Urinary bladder (tissue), 4 donors: ENCODE data around the gene FOXP1. TPM values are rescaled to one million over a fixed set of nuclear protein-coding genes. Genes with fewer than 3 reads are reported as not detected.

Experiments
- DNase-seq: peaks from one replicate; pipeline ENCODE4 v3.0.0-alpha.2; 2015; ENCODE audit errors: extremely low spot score
- H3K27ac ChIP-seq: one replicate; pipeline ENCODE4 v1.5.1; 2013; ENCODE audit warnings: low read depth, mild to moderate bottlenecking, moderate library complexity
- H3K36me3 ChIP-seq: one replicate; pipeline ENCODE4 v1.6.1; 2013; ENCODE audit warnings: mild to moderate bottlenecking, moderate library complexity; ENCODE audit not compliant: insufficient read depth
- H3K4me1 ChIP-seq: one replicate; pipeline ENCODE4 v1.6.1; 2013; ENCODE audit warnings: mild to moderate bottlenecking, moderate library complexity; ENCODE audit not compliant: insufficient read depth
- H3K4me3 ChIP-seq: one replicate; pipeline ENCODE4 v1.5.1; 2013; ENCODE audit warnings: low read depth, low read length
- WGBS: extraction: QIAGEN DNeasy Blood & Tissue Kit; methylation state at CpG from one replicate; pipeline ENCODE4 v1.1.7; 2013; 5-methylcytosine and 5-hydroxymethylcytosine counted together
- polyA plus RNA-seq: library from polyadenylated mRNA; stranded (reverse); fragments of 200-250 nt; gene quantifications from one replicate; pipeline ENCODE4 v1.2.3, GENCODE V29; 2013
- total RNA-seq: library from RNA; depleted of rRNA; stranded (reverse); fragments of >200 nt; gene quantifications from one replicate; pipeline ENCODE4 v1.2.3, GENCODE V29; 2014
- donor health status: healthy with polysubstance abuse.
- donor health status: healthy.

The FOXP1 gene
- total and polyA plus RNA-seq, 2 donors: 27.4 to 176 TPM

DNA sequence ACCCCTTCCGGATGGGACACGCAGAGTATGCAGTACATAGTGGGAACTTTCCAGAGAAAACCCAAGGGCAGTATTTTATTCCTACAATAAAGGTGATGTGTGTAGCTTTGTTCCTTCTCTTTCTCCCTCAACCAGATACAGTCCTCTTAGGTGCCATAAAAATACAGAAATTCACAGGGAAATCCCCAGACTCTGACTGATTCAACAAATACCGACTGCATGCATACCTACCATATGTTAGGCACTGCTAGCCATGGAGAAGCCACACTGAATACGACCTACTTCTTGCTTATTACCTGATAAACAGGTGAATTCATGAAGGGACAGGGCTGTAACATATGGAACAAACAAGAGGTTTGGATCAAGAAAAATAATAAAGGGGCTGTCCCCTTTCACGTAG is 228.5 kb downstream of the FOXP1 start:
- no peaks in the 10 kb centered on the region for H3K4me1 ChIP-seq
- no peaks in the 10 kb centered on the region for H3K36me3 ChIP-seq
- WGBS: 94% methylated on average over 5 of the region's 5 CpGs
- no peak for DNase-seq
- no peak overlapping the region for H3K4me3 ChIP-seq
- no peak overlapping the region for H3K27ac ChIP-seq

DNA sequence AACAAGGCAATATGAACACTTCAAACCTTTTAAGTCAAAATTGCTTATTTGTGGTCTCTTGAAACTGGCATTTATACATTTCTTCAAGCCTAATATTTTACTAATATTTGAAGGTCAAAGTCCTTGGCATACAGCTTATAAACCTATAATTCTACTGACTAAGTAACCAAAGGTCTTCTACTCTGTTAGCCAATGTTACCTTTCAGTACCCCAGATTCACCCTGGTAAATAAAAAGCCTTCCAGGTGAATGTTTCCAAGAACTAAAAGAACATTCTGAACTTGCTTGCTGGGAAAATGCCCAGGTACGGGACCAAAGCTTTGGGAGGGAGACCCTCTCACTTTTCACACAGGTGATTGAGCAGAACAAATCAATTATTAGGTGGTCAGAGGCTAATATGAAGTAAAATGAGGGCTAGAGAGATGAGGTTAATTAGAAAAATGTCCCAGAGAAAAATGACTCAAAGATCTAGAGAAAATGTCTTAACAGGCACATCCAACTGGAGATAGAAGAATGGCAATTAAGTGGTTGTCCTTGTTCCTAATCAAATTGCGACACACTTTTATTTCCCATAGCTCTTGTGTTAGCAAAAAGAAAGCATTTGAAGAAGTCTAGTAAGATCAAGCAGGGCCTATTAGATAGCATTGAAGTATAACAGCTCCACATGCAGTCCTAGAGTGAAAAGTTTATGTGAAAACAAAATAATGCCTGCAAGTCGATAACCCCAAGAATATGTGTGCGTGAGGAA is 232.0 kb downstream of the FOXP1 start:
- Histone ChIP-seq H3K4me3 (no peak overlapping the region), H3K4me1 (no peaks in the 10 kb centered on the region), H3K36me3 (no peaks in the 10 kb centered on the region), H3K27ac (no peak overlapping the region)
- WGBS: 97% methylated on average over 4 of the region's 4 CpGs
- no peak for DNase-seq

- DNase-seq: no peak
- Histone ChIP-seq H3K4me3 (no peak overlapping the region), H3K27ac (no peak overlapping the region), H3K36me3 (no peaks in the 10 kb centered on the region), H3K4me1 (no peaks in the 10 kb centered on the region)
- WGBS: 87% methylated on average over 4 of the region's 4 CpGs
Measured at GRCh38 chr3:71350998-71351397, 232.5 kb downstream of the FOXP1 start.

GRCh38 chr3:71348831-71349230 is 234.7 kb downstream of the FOXP1 start:
- WGBS: 97% methylated on average over 2 of the region's 2 CpGs
- Histone ChIP-seq H3K4me1 (no peaks in the 10 kb centered on the region), H3K27ac (no peak overlapping the region), H3K36me3 (no peaks in the 10 kb centered on the region), H3K4me3 (no peak overlapping the region)
- no peak for DNase-seq

- WGBS: 93% methylated on average over 9 of the region's 9 CpGs
- no peak for DNase-seq
- no peak overlapping the region for H3K27ac ChIP-seq
- no peaks in the 10 kb centered on the region for H3K4me1 ChIP-seq
- H3K4me3 ChIP-seq: no peak overlapping the region
- H3K36me3 ChIP-seq: no peaks in the 10 kb centered on the region
Measured at GRCh38 chr3:71348001-71348632, 235.4 kb downstream of the FOXP1 start.

- Histone ChIP-seq H3K4me3 (no peak overlapping the region), H3K4me1 (no peaks in the 10 kb centered on the region), H3K27ac (no peak overlapping the region), H3K36me3 (no peaks in the 10 kb centered on the region)
- 91% methylated on average over 4 of the region's 4 CpGs for WGBS
- no peak for DNase-seq
Measured at GRCh38 chr3:71346061-71346460, 237.5 kb downstream of the FOXP1 start.

DNA sequence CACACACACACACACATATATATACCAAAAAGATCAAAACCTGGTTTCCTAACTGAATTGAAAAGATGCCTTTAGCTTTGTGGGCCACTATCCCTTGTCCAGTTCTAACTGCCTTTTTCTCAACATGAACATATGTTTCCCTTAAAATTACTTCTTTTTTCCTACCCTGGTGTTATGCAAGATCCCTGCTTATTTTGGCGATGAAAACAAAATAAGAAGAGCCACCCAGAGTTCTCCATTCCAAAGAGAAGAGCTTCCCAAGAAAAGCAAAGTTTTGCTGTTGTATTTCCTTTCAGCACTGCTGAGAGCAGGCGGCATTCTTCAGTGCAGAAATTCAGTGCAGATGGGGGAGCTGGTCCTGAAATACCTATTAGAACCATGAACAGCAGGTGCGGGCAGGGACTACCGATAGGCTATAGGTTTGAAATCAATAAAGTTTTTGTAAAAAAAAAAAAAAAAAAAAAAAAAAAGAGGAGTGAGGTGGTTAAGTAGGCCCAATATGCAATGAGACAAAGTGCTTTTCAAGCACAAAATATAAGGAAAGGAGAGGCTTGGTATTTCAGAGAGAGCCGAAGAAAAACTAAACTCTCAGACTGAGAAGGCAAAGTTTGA is 238.0 kb downstream of the FOXP1 start:
- 85% methylated on average over 5 of the region's 5 CpGs for WGBS
- H3K4me3 ChIP-seq: no peak overlapping the region
- DNase-seq: no peak
- H3K4me1 ChIP-seq: no peaks in the 10 kb centered on the region
- H3K27ac ChIP-seq: no peak overlapping the region
- no peaks in the 10 kb centered on the region for H3K36me3 ChIP-seq

- Histone ChIP-seq H3K4me1 (no peaks in the 10 kb centered on the region), H3K36me3 (no peaks in the 10 kb centered on the region), H3K27ac (no peak overlapping the region), H3K4me3 (no peak overlapping the region)
- no peak for DNase-seq
- WGBS: 96% methylated on average over 4 of the region's 4 CpGs
Measured at GRCh38 chr3:71341721-71342120, 241.8 kb downstream of the FOXP1 start.

GRCh38 chr3:71339049-71339448 is 244.5 kb downstream of the FOXP1 start:
- DNase-seq: no peak
- 60% methylated on average over 4 of the region's 4 CpGs for WGBS

GRCh38 chr3:71332813-71333212 is 250.7 kb downstream of the FOXP1 start:
- Histone ChIP-seq H3K27ac (no peak overlapping the region), H3K4me1 (no peaks in the 10 kb centered on the region), H3K4me3 (no peak overlapping the region), H3K36me3 (no peaks in the 10 kb centered on the region)
- 68% methylated on average over 4 of the region's 4 CpGs for WGBS
- DNase-seq: no peak

More at GRCh38 chr3:71339049-71339448, 244.5 kb downstream of the FOXP1 start:
- no peaks in the 10 kb centered on the region for H3K36me3 ChIP-seq
- H3K4me1 ChIP-seq: no peaks in the 10 kb centered on the region
- no peak overlapping the region for H3K27ac ChIP-seq
- H3K4me3 ChIP-seq: no peak overlapping the region

DNA sequence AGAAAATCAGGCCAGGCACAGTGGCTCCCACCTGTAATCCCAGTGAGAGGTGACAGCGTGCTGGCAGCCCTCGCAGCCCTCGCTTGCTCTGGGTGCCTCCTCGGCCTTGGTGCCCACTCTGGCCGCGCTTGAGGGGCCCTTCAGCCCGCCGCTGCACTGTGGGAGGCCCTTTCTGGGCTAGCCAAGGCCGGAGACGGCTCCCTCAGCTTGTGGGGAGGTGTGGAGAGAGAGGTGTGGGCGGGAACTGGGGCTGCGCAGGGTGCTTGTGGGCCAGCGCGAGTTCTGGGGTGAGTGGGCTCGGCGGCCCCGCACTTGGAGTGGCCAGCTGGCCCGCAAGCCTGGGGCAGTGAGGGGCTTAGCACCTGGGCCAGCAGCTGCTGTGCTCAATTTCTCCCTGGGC is 252.6 kb downstream of the FOXP1 start:
- 99% methylated on average over 18 of the region's 18 CpGs for WGBS
- DNase-seq: no peak
- Histone ChIP-seq H3K4me1 (no peaks in the 10 kb centered on the region), H3K36me3 (no peaks in the 10 kb centered on the region), H3K4me3 (no peak overlapping the region), H3K27ac (no peak overlapping the region)

DNA sequence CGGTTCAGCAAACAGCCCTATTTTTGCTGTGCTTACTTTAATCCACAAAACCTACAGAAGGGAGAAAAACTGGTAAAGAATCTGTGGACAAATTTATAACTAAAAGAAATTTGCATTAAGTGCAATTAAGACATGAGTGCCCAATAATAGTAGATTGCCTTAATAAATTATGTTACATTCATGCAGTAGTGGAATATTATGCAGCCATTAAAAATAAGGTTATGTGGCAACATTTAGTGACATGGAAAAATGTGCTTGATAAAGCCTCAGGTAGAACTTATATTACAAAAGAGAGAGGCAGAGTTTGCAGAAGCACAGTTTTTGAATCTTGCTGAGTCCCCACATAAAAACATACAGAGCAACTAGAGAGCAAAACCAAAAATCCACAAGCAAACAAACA is 253.0 kb downstream of the FOXP1 start:
- Histone ChIP-seq H3K27ac (no peak overlapping the region), H3K4me1 (no peaks in the 10 kb centered on the region), H3K36me3 (no peaks in the 10 kb centered on the region), H3K4me3 (no peak overlapping the region)
- 95% methylated on average over 1 of the region's 1 CpG for WGBS
- no peak for DNase-seq

GRCh38 chr3:71329817-71330216 is 253.7 kb downstream of the FOXP1 start:
- no peaks in the 10 kb centered on the region for H3K36me3 ChIP-seq
- H3K4me1 ChIP-seq: no peaks in the 10 kb centered on the region
- no peak for DNase-seq
- 85% methylated on average over 1 of the region's 1 CpG for WGBS
- H3K27ac ChIP-seq: no peak overlapping the region
- H3K4me3 ChIP-seq: no peak overlapping the region

DNA sequence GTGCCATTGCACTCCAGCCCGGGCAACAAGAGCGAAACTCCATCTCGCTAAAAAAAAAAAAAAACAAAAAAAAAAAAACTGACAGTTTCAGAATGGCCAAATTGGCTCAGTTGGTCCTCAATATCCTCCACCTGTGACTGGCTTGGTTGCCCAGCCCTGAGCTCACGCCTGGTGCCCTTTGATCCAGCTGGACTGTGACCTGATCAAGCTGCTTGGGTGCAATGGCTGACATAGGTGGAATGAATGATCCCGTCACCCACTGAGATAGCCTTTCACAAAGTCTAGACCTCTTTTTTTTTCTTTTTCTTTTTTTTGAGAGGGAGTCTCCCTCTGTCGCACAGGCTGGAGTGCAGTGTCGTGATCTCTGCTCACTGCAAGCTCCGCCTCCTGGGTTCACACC is 254.6 kb downstream of the FOXP1 start:
- 98% methylated on average over 8 of the region's 8 CpGs for WGBS
- no peak for DNase-seq
- Histone ChIP-seq H3K4me3 (no peak overlapping the region), H3K36me3 (no peaks in the 10 kb centered on the region), H3K27ac (no peak overlapping the region), H3K4me1 (no peaks in the 10 kb centered on the region)
